GM23338 (cell line): ENCODE results near the gene PAK1. TPM values are rescaled to one million over a fixed set of nuclear protein-coding genes. Genes with fewer than 3 reads are reported as not detected.

ENCODE experiments used
- ATAC-seq: fragments of 200-7000 bp; cut with Tn5 transposase; 3 replicates; pipeline ENCODE4 v1.9.1; 2020
- DNase-seq: peaks from one replicate; pipeline ENCODE4 v3.0.0-alpha.2; 2015; ENCODE audit warnings: low spot score
- H2AFZ ChIP-seq: fragments of 200-600 bp; sonication (generic); 2 replicates; pipeline ENCODE4 v1.8.0; 2016; ENCODE audit warnings: antibody characterized with exemption, mild to moderate bottlenecking, moderate library complexity
- H3F3A ChIP-seq: fragments of 200-600 bp; sonication (generic); replicated peaks from 2 replicates; pipeline ENCODE4 v1.8.0; 2017; ENCODE audit warnings: antibody characterized with exemption, mixed run types, low read depth
- H3K27ac ChIP-seq: fragments of 200-600 bp; sonication (generic); 2 replicates; pipeline ENCODE4 v1.6.1; 2016; ENCODE audit warnings: low read depth
- H3K27me3 ChIP-seq: fragments of 200-600 bp; sonication (generic); 2 replicates; pipeline ENCODE4 v1.8.0; 2016; ENCODE audit warnings: mild to moderate bottlenecking, mixed run types, moderate library complexity; ENCODE audit not compliant: insufficient read depth
- H3K36me3 ChIP-seq: fragments of 200-600 bp; sonication (generic); 2 replicates; pipeline ENCODE4 v1.8.0; 2016; ENCODE audit warnings: mild to moderate bottlenecking; ENCODE audit not compliant: insufficient read depth
- H3K4me1 ChIP-seq: fragments of 200-600 bp; sonication (generic); 2 replicates; pipeline ENCODE4 v1.8.0; 2016; ENCODE audit warnings: mild to moderate bottlenecking, moderate library complexity; ENCODE audit not compliant: insufficient read depth
- H3K4me2 ChIP-seq: fragments of 200-600 bp; sonication (generic); 2 replicates; pipeline ENCODE4 v1.7.1; 2017; ENCODE audit warnings: mixed run types
- H3K4me3 ChIP-seq: fragments of 200-600 bp; sonication (generic); 2 replicates; pipeline ENCODE4 v1.6.1; 2016; ENCODE audit warnings: mixed run types
- H3K79me2 ChIP-seq: fragments of 200-600 bp; sonication (generic); replicated peaks from 2 replicates; pipeline ENCODE4 v1.8.0; 2017; ENCODE audit warnings: mild to moderate bottlenecking; ENCODE audit not compliant: insufficient read depth
- H3K9me2 ChIP-seq: fragments of 200-600 bp; sonication (generic); 2 replicates; pipeline ENCODE4 v1.8.0; 2017; ENCODE audit not compliant: insufficient read depth
- H4K20me1 ChIP-seq: fragments of 200-600 bp; sonication (generic); replicated peaks from 2 replicates; pipeline ENCODE4 v1.8.0; 2017; ENCODE audit warnings: mild to moderate bottlenecking; ENCODE audit not compliant: insufficient read depth
- H3K27ac Mint-ChIP-seq: 2 replicates; pipeline ENCODE4 v1.8.0; 2020; ENCODE audit warnings: inconsistent platforms, mild to moderate bottlenecking, moderate library complexity, mixed read lengths
- H3K27me3 Mint-ChIP-seq: 3 replicates; pipeline ENCODE4 v1.8.0; 2022; ENCODE audit warnings: low read depth, mild to moderate bottlenecking, moderate library complexity, mixed read lengths, inconsistent platforms; ENCODE audit not compliant: insufficient read depth, poor library complexity
- H3K36me3 Mint-ChIP-seq: 3 replicates; pipeline ENCODE4 v1.8.0; 2021; ENCODE audit warnings: low read depth, mild to moderate bottlenecking, inconsistent platforms, moderate library complexity, mixed read lengths
- H3K4me1 Mint-ChIP-seq: 3 replicates; pipeline ENCODE4 v1.8.0; 2020; ENCODE audit warnings: mild to moderate bottlenecking, inconsistent platforms, mixed read lengths
- H3K4me3 Mint-ChIP-seq: 3 replicates; pipeline ENCODE4 v1.8.0; 2021; ENCODE audit warnings: moderate library complexity, mild to moderate bottlenecking, inconsistent platforms, mixed read lengths
- H3K9me3 Mint-ChIP-seq: 3 replicates; pipeline ENCODE4 v1.8.0; 2020; ENCODE audit warnings: moderate library complexity, mild to moderate bottlenecking, inconsistent platforms, mixed read lengths
- JUNB ChIP-seq: IDR thresholded peaks from one replicate; pipeline ENCODE4 v1.6.1; 2016; ENCODE audit warnings: antibody characterized with exemption; ENCODE audit not compliant: unreplicated experiment
- NANOG ChIP-seq: IDR thresholded peaks from 2 replicates; pipeline ENCODE4 v1.6.1; 2016; ENCODE audit warnings: antibody characterized with exemption, borderline replicate concordance
- POLR2AphosphoS5 ChIP-seq: IDR thresholded peaks from 2 replicates; pipeline ENCODE4 v1.6.1; 2016; ENCODE audit warnings: antibody characterized with exemption, low read depth
- ZNF114 ChIP-seq: fragments of 250-450 bp; sonication (Bioruptor Pico); IDR thresholded peaks from 2 replicates; pipeline ENCODE4 v1.5.0; 2020; ENCODE audit warnings: mild to moderate bottlenecking, moderate library complexity
- polyA plus RNA-seq: library from polyadenylated mRNA; unstranded; fragments of >200 nt; fragmentation: Nextera tagmentation; extraction: Ambion mirVana; gene quantifications from 2 replicates; pipeline ENCODE4 v1.2.1, GENCODE V29; 2016
- total RNA-seq: library from RNA; depleted of rRNA; stranded (reverse); fragments of >200 nt; shearing (Covaris generic); gene quantifications from 2 replicates; pipeline ENCODE4 v1.2.3, GENCODE V29; 2014
- TF ChIP-seq, protein P1 (sequence below): fragments of 250-450 bp; sonication (Bioruptor Pico); IDR thresholded peaks from 2 replicates; pipeline ENCODE4 v1.5.0; 2020; ENCODE audit warnings: mild to moderate bottlenecking, moderate library complexity
- TF ChIP-seq, protein P2 (sequence below), 2 experiments: fragments of 200-600 bp in 1 of 2; sonication (generic) in 1 of 2; conservative IDR thresholded peaks; 2 replicates each; pipeline versions ENCODE4 v1.5.1 to v1.6.1; 2016 to 2017; ENCODE audit warnings: antibody characterized with exemption in 2 of 2, low read depth in 2 of 2, mild to moderate bottlenecking in 2 of 2, moderate library complexity in 1 of 2
- TF ChIP-seq, protein P3 (sequence below): IDR thresholded peaks from 2 replicates; pipeline ENCODE4 v1.6.1; 2016; ENCODE audit warnings: antibody characterized with exemption

Gene PAK1
- total and polyA plus RNA-seq, 2 experiments from 2014 or later, result 102 to 175 TPM

DNA sequence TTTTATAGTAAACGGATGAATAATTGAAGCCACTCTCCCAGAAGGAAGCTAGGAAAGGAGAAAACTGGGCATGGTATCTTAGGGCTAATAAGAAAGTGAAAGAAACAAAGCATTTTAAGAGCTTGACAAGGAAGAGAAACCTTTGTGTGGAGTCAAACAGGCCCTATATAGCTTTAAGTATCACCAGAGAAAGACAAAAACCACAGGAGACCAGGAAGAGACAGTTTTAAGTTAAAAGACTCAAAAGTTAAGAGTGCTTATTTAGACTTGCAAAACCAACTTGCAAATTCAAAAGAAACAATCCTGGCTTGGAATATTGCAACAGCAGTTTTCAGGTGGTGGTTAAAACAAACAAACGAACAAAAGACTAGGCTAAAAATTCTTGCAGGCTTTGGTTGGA lies 3.4 kb downstream of the PAK1 start:
- peaks cover 70% of the 10 kb centered on the region for H3K4me1 Mint-ChIP-seq
- peaks cover 59% of the 10 kb centered on the region for H3K4me1 ChIP-seq
- TF ChIP-seq NANOG, result peak; percentile 97
- TF ChIP-seq POLR2AphosphoS5, result no peak
- TF ChIP-seq JUNB, result no peak

DNA sequence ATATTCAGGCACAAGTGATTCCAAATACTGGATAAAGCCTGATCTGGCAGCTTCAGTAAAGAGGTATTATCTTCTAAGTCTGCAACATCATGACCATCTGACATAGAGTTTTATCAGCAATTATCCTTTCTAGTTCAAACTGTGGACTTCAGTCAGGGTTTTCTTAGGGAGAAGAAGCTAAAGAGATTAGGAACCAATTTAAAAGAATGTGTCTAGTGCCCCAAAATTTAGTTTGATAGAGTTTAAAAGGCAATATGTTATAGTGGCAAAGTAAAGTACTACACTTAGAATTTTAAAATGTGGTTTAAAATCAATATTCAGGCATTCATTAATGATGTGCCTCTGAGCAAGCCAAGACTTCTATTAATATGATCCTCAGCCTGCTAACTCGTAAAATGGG lies 5.4 kb downstream of the PAK1 start:
- TF ChIP-seq ZNF114 (CRISPR knock-in tag) (no peak), JUNB (no peak), NANOG (no peak)
- TF ChIP-seq, protein P1, sequence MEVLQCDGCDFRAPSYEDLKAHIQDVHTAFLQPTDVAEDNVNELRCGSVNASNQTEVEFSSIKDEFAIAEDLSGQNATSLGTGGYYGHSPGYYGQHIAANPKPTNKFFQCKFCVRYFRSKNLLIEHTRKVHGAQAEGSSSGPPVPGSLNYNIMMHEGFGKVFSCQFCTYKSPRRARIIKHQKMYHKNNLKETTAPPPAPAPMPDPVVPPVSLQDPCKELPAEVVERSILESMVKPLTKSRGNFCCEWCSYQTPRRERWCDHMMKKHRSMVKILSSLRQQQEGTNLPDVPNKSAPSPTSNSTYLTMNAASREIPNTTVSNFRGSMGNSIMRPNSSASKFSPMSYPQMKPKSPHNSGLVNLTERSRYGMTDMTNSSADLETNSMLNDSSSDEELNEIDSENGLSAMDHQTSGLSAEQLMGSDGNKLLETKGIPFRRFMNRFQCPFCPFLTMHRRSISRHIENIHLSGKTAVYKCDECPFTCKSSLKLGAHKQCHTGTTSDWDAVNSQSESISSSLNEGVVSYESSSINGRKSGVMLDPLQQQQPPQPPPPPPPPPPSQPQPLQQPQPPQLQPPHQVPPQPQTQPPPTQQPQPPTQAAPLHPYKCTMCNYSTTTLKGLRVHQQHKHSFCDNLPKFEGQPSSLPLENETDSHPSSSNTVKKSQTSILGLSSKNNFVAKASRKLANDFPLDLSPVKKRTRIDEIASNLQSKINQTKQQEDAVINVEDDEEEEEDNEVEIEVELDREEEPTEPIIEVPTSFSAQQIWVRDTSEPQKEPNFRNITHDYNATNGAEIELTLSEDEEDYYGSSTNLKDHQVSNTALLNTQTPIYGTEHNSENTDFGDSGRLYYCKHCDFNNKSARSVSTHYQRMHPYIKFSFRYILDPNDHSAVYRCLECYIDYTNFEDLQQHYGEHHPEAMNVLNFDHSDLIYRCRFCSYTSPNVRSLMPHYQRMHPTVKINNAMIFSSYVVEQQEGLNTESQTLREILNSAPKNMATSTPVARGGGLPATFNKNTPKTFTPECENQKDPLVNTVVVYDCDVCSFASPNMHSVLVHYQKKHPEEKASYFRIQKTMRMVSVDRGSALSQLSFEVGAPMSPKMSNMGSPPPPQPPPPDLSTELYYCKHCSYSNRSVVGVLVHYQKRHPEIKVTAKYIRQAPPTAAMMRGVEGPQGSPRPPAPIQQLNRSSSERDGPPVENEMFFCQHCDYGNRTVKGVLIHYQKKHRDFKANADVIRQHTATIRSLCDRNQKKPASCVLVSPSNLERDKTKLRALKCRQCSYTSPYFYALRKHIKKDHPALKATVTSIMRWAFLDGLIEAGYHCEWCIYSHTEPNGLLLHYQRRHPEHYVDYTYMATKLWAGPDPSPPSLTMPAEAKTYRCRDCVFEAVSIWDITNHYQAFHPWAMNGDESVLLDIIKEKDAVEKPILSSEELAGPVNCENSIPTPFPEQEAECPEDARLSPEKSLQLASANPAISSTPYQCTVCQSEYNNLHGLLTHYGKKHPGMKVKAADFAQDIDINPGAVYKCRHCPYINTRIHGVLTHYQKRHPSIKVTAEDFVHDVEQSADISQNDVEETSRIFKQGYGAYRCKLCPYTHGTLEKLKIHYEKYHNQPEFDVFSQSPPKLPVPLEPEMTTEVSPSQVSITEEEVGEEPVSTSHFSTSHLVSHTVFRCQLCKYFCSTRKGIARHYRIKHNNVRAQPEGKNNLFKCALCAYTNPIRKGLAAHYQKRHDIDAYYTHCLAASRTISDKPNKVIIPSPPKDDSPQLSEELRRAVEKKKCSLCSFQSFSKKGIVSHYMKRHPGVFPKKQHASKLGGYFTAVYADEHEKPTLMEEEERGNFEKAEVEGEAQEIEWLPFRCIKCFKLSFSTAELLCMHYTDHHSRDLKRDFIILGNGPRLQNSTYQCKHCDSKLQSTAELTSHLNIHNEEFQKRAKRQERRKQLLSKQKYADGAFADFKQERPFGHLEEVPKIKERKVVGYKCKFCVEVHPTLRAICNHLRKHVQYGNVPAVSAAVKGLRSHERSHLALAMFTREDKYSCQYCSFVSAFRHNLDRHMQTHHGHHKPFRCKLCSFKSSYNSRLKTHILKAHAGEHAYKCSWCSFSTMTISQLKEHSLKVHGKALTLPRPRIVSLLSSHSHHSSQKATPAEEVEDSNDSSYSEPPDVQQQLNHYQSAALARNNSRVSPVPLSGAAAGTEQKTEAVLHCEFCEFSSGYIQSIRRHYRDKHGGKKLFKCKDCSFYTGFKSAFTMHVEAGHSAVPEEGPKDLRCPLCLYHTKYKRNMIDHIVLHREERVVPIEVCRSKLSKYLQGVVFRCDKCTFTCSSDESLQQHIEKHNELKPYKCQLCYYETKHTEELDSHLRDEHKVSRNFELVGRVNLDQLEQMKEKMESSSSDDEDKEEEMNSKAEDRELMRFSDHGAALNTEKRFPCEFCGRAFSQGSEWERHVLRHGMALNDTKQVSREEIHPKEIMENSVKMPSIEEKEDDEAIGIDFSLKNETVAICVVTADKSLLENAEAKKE (CRISPR knock-in tag), result no peak
- TF ChIP-seq, protein P2, sequence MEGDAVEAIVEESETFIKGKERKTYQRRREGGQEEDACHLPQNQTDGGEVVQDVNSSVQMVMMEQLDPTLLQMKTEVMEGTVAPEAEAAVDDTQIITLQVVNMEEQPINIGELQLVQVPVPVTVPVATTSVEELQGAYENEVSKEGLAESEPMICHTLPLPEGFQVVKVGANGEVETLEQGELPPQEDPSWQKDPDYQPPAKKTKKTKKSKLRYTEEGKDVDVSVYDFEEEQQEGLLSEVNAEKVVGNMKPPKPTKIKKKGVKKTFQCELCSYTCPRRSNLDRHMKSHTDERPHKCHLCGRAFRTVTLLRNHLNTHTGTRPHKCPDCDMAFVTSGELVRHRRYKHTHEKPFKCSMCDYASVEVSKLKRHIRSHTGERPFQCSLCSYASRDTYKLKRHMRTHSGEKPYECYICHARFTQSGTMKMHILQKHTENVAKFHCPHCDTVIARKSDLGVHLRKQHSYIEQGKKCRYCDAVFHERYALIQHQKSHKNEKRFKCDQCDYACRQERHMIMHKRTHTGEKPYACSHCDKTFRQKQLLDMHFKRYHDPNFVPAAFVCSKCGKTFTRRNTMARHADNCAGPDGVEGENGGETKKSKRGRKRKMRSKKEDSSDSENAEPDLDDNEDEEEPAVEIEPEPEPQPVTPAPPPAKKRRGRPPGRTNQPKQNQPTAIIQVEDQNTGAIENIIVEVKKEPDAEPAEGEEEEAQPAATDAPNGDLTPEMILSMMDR (conservative IDR thresholded peaks at IDR 0.05; ENCODE audit: low read depth in 2 of 2), result peak in 1 of 2 experiments; percentile 33; a peak in 2 of 4 replicates
- TF ChIP-seq, protein P3, sequence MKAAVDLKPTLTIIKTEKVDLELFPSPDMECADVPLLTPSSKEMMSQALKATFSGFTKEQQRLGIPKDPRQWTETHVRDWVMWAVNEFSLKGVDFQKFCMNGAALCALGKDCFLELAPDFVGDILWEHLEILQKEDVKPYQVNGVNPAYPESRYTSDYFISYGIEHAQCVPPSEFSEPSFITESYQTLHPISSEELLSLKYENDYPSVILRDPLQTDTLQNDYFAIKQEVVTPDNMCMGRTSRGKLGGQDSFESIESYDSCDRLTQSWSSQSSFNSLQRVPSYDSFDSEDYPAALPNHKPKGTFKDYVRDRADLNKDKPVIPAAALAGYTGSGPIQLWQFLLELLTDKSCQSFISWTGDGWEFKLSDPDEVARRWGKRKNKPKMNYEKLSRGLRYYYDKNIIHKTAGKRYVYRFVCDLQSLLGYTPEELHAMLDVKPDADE, result no peak
- H3K79me2 ChIP-seq, result peaks cover 79% of the 10 kb centered on the region
- H4K20me1 ChIP-seq, result no peaks in the 10 kb centered on the region
- no peak for DNase-seq
- H3K27ac ChIP-seq, result peak overlapping the region; percentile 96
- peak overlapping the region; percentile 38; the same call in 1 of the 3 replicates for H3K4me3 Mint-ChIP-seq
- H3K27me3 Mint-ChIP-seq, result no peaks in the 10 kb centered on the region
- no peak for ATAC-seq
- H2AFZ ChIP-seq, result no peak overlapping the region
- peaks cover 64% of the 10 kb centered on the region for H3K4me1 ChIP-seq
- no peaks in the 10 kb centered on the region for H3K36me3 ChIP-seq
- no peaks in the 10 kb centered on the region for H3K9me2 ChIP-seq
- H3K9me3 Mint-ChIP-seq, result no peaks in the 10 kb centered on the region
- peak overlapping the region; percentile 88 for H3K27ac Mint-ChIP-seq
- peaks cover 78% of the 10 kb centered on the region for H3K4me1 Mint-ChIP-seq
- H3K36me3 Mint-ChIP-seq, result peaks cover 6% of the 10 kb centered on the region
- peaks cover 15% of the 10 kb centered on the region for H3F3A ChIP-seq
- no peaks in the 10 kb centered on the region for H3K27me3 ChIP-seq
- peak overlapping the region; percentile 74 for H3K4me2 ChIP-seq
- peak overlapping the region; percentile 62; the same call in 1 of the 2 replicates for H3K4me3 ChIP-seq

More for the DNA sequence above, 3.4 kb downstream of the PAK1 start:
- Mint-ChIP-seq H3K9me3 (0 out of 3 replicates have a peak, but pooled peaks cover 4% of the 10 kb centered on the region), H3K27ac (peak overlapping the region; percentile 84), H3K4me3 (peak overlapping the region; percentile 89), H3K36me3 (peaks cover 6% of the 10 kb centered on the region), H3K27me3 (peaks cover 6% of the 10 kb centered on the region)
- peak; percentile 74 for DNase-seq
- H3K4me2 ChIP-seq, result peak overlapping the region; percentile 74
- peak overlapping the region; percentile 62 for H3K4me3 ChIP-seq
- no peaks in the 10 kb centered on the region for H3K9me2 ChIP-seq
- H3K27me3 ChIP-seq, result no peaks in the 10 kb centered on the region
- H3F3A ChIP-seq, result peaks cover 15% of the 10 kb centered on the region
- peaks cover 60% of the 10 kb centered on the region for H3K79me2 ChIP-seq
- peak overlapping the region; percentile 96 for H3K27ac ChIP-seq
- no peak overlapping the region for H2AFZ ChIP-seq
- ATAC-seq, result no peak; the same call in 2 of the 3 replicates
- no peaks in the 10 kb centered on the region for H3K36me3 ChIP-seq
- no peaks in the 10 kb centered on the region for H4K20me1 ChIP-seq
